Fibroblast of lung (primary cell): ENCODE results near the gene PHOSPHO2. TPM values are rescaled to one million over a fixed set of nuclear protein-coding genes. Genes with fewer than 3 reads are reported as not detected.
A peak's percentile ranks its signal among the peaks of the same experiment; 100 is the strongest.
"Not testable (repeated sequence)": the region's sequence is repeated elsewhere in the genome, so short reads cannot be mapped to it uniquely, and the experiment has no call there.

ENCODE experiments used
- DNase-seq, 2 donors: peaks; one replicate each; pipeline versions ENCODE4 v3.0.0 to v3.0.0-alpha.2; 2010; ENCODE audit warnings: low read depth in 2 of 2
- H2AFZ ChIP-seq: 2 replicates; pipeline ENCODE4 v1.5.1; 2012; ENCODE audit warnings: low read length, control low read depth, inconsistent platforms
- H3K27ac ChIP-seq: 2 replicates; pipeline ENCODE4 v1.5.1; 2011; ENCODE audit warnings: low read length, control low read depth; ENCODE audit not compliant: insufficient read depth
- H3K27me3 ChIP-seq: 2 replicates; pipeline ENCODE4 v1.5.1; 2011; ENCODE audit warnings: mild to moderate bottlenecking, low read length; ENCODE audit not compliant: control insufficient read depth, insufficient read depth
- H3K36me3 ChIP-seq: 2 replicates; pipeline ENCODE4 v1.5.1; 2011; ENCODE audit warnings: low read length; ENCODE audit not compliant: control insufficient read depth, insufficient read depth
- H3K4me1 ChIP-seq: 2 replicates; pipeline ENCODE4 v1.5.1; 2011; ENCODE audit warnings: low read length; ENCODE audit not compliant: control insufficient read depth, insufficient read depth; ENCODE audit errors: extremely low read depth
- H3K4me2 ChIP-seq: 2 replicates; pipeline ENCODE4 v1.5.1; 2011; ENCODE audit warnings: low read length, control low read depth; ENCODE audit not compliant: insufficient read depth; ENCODE audit errors: extremely low read depth
- H3K4me3 ChIP-seq, 4 experiments: fragments of 200-600 bp in 1 of 4; sonication (generic) in 1 of 4; replicated peaks in 1 of 4; 2 replicates each; pipeline ENCODE4 v1.5.1; 2011 to 2016; ENCODE audit warnings: low read length in 4 of 4, low read depth in 3 of 4, mild to moderate bottlenecking in 3 of 4, control low read depth in 2 of 4, inconsistent platforms in 1 of 4, mixed read lengths in 1 of 4; ENCODE audit not compliant: insufficient read depth in 1 of 4; ENCODE audit errors: control extremely low read depth in 1 of 4
- H3K79me2 ChIP-seq: 2 replicates; pipeline ENCODE4 v1.5.1; 2012; ENCODE audit warnings: mild to moderate bottlenecking, low read length, inconsistent platforms; ENCODE audit not compliant: control insufficient read depth, insufficient read depth
- H3K9ac ChIP-seq: 2 replicates; pipeline ENCODE4 v1.5.1; 2011; ENCODE audit warnings: mild to moderate bottlenecking, low read length, control low read depth; ENCODE audit not compliant: insufficient read depth
- H3K9me3 ChIP-seq: 2 replicates; pipeline ENCODE4 v1.5.1; 2012; ENCODE audit warnings: low read depth, low read length; ENCODE audit not compliant: control insufficient read depth, insufficient read depth
- H4K20me1 ChIP-seq: 2 replicates; pipeline ENCODE4 v1.5.1; 2011; ENCODE audit warnings: low read length; ENCODE audit not compliant: control insufficient read depth, insufficient read depth; ENCODE audit errors: extremely low read depth
- CTCF ChIP-seq, 2 donors: IDR thresholded peaks in 1 of 2; conservative IDR thresholded peaks in 1 of 2; 1 replicate in 1 of 2; 2 replicates in 1 of 2; pipeline ENCODE4 v1.5.1; 2011 to 2012; ENCODE audit warnings: low read length in 2 of 2, control low read depth in 1 of 2, inconsistent platforms in 1 of 2, low read depth in 1 of 2, mild to moderate bottlenecking in 1 of 2
- EZH2 ChIP-seq: IDR thresholded peaks from 2 replicates; pipeline ENCODE4 v1.5.1; 2012; ENCODE audit warnings: low read length, control low read depth, mild to moderate bottlenecking; ENCODE audit errors: missing control alignments
- polyA plus RNA-seq, 2 donors: library from polyadenylated mRNA; depleted of rRNA in 1 of 2; stranded (reverse) in 1 of 2; unstranded in 1 of 2; fragments of >200 nt; gene quantifications; 2 replicates each; pipeline ENCODE4 v1.2.1, GENCODE V29; 2011 to 2012; ENCODE audit warnings: missing spikeins in 1 of 2
- total RNA-seq: library from RNA; depleted of rRNA; stranded (reverse); fragments of >200 nt; gene quantifications from 2 replicates; pipeline ENCODE4 v1.2.1, GENCODE V29; 2014

PHOSPHO2 gene
- total and polyA plus RNA-seq, 2 donors (not counting 1 experiment from before 2014, with no cell fraction given), result 2.8 to 5.4 TPM

- DNase-seq, result no peak
- Histone ChIP-seq H3K36me3 (no peaks in the 10 kb centered on the region), H3K4me3 (peak overlapping the region; percentile 84 to 95 (median 90)), H3K9ac (peak overlapping the region; percentile 98), H3K27ac (peak overlapping the region; percentile 99), H2AFZ (peak overlapping the region; percentile 81), H3K9me3 (no peaks in the 10 kb centered on the region), H3K4me1 (peaks cover 3% of the 10 kb centered on the region), H3K27me3 (peaks cover 3% of the 10 kb centered on the region), H3K4me2 (peak overlapping the region; percentile 88), H4K20me1 (no peaks in the 10 kb centered on the region), H3K79me2 (no peaks in the 10 kb centered on the region)
- TF ChIP-seq EZH2 (no peak), CTCF (conservative IDR thresholded peaks at IDR 0.05 in 1 of 2, IDR thresholded peaks at IDR 0.05 in 1 of 2; ENCODE audit: low read depth in 1 of 2, low read length in 2 of 2) (no peak)
Observed at GRCh38 chr2:169694894-169695260, 608 bp downstream of the PHOSPHO2 start.

- no peaks in the 10 kb centered on the region for H3K9me3 ChIP-seq
Observed at GRCh38 chr2:169696381-169696780, 2.1 kb downstream of the PHOSPHO2 start.

GRCh38 chr2:169699173-169699572, 4.9 kb downstream of the PHOSPHO2 start:
- H2AFZ ChIP-seq, H3K4me3 ChIP-seq, H3K27me3 ChIP-seq, H3K4me1 ChIP-seq, H3K36me3 ChIP-seq, H4K20me1 ChIP-seq, H3K9me3 ChIP-seq, DNase-seq, H3K27ac ChIP-seq, H3K9ac ChIP-seq, H3K79me2 ChIP-seq, H3K4me2 ChIP-seq: not testable (repeated sequence)

More at GRCh38 chr2:169696381-169696780, 2.1 kb downstream of the PHOSPHO2 start:
- H3K36me3 ChIP-seq, result no peaks in the 10 kb centered on the region
- H2AFZ ChIP-seq, result no peak overlapping the region
- no peak for DNase-seq
- peaks cover 3% of the 10 kb centered on the region for H3K4me1 ChIP-seq
- H3K27me3 ChIP-seq, result peaks cover 3% of the 10 kb centered on the region
- H3K4me3 ChIP-seq, result no peak overlapping the region
- no peak overlapping the region for H3K27ac ChIP-seq
- no peak overlapping the region for H3K9ac ChIP-seq
- no peaks in the 10 kb centered on the region for H3K79me2 ChIP-seq
- TF ChIP-seq EZH2 (no peak), CTCF (conservative IDR thresholded peaks at IDR 0.05 in 1 of 2, IDR thresholded peaks at IDR 0.05 in 1 of 2; ENCODE audit: low read depth in 1 of 2, low read length in 2 of 2) (no peak)
- no peaks in the 10 kb centered on the region for H4K20me1 ChIP-seq
- H3K4me2 ChIP-seq, result no peak overlapping the region
